Embryonic facial prominence (tissue), 1 donor: ENCODE results near the gene LINGO4.

Experiments used
- DNase-seq: peaks from one replicate; pipeline ENCODE4 v3.0.0-alpha.2; 2016; ENCODE audit errors: extremely low spot score

The LINGO4 gene

DNA sequence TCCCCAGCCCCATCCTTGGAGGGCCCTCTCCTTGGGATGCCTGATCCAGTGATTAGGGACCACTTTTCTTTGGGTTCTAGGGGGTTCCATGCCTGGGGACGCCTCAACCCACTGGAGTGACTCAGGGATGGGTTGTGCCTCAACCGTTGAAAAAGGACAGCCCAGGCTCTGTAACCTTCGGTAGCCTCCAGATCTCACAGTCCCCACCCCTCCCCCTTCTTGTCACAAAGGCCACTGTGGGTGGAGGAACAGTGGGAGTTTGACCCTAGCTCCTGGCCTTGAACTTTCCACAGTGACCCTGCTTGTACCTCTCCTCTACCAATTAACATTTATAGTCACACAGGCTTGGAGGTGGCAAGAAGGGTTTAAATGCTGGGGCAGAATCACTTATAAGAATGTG, 29.0 kb upstream of the LINGO4 start:
- DNase-seq, result no peak

DNA sequence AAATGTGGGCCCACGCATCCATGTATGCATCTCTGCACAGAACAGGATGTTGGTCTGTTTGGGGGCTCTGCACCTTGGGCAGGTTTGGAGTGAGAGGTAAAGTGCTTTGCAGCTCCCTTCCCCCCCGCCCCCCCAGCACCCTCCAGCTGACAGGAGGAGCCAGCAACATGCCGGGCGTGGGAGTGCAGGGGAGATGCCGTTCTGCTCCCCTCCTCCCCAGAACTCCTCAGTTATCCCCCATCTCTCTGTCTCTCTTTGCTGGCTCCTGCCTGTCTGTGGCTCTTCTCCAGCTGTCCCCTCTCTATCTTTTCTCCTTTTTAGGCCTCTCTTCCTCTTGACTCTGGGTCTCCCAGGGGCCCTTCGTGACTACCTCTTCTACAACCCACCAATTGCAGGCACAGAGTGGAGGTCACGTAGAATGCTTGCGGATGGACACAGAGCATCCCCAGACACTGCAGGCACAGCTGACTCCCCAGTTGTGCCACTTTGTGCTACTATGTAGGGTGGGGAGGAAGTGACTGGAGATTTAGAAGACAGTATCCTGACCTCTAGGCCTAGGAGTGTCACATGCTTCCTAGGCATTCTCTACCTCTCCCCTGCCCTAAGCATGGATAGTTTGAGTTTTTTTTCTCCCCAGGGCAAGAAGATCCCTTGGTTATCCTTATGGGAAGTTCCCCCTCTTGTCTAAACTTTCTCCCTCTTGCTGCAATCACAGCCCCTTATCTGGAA, 28.1 kb upstream of the LINGO4 start:
- DNase-seq, result no peak

DNA sequence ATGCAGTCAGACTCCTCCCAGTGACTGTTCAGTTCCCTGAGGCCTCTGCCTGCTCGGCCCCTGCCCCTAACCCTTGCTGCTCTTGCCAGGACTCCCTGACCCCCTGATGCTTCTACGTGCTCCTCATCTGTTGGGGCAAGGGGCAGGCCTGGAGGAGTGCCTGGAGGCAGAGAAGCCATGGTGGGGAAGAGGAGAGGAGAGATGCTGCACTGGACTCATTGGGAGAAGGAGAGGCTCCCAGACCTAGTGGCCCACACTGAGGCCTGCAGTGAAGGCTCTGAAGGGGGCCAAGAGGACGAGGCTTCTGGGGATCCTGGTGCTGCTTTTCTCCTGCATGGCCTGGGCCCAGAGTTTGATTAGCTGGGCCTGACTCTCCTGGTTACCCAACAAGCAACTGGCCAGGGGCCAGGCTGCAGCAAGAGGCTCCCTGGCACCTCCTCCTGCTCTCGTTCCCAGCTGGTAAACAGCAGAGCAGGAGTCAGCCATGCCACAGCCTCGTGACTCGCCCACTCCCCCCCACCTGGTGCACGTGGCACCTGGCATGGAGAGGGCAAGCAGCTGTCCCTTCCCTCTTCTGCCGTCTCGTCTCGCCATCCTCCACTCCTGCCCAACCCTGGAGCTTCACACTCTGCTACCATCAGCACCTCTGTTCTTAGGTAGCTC, 27.2 kb upstream of the LINGO4 start:
- DNase-seq, result no peak

DNA sequence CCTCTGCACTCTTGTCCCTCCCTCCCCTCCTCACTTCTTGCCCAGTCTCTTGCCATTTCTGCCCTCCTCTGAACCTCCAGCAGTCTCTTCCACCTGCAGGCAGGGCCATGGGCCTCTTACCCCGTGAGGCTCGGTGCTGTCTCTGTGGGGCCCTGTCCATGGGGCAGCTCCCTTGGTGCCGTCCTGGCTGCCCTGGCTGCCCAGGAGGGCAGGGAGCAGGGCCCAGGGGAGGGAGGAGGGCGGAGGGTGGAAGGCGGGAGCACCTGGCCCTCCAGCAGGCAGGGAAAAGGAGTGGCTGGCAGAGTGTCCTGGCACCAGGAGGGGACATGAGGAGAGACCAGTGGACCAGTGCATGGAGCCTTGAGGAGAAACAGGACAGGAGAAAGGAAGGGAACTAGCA, 26.4 kb upstream of the LINGO4 start, which contains the start of gene RORC:
Gene RORC (minus strand): TSS at position 198 of the 400 bp plus-strand sequence. CDS start 38 bp downstream, at position 160.
- DNase-seq, result no peak

DNA sequence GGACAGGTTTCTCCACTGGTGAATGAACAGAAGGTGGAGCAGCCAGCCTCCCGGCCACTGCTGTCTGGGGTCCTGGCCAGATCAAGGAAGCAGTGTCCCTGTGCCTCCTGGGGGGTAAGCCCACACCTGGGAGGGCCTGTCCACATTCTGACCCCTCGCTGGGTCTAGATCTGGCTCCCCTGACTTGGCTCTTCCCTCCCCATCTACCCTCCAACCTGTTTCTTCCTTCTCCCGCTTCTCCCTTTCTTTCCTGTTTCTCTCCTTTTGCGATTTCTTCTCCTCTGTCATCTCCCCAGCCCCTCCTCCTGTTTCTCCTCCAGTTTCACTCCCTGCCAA, 26.0 kb upstream of the LINGO4 start:
- DNase-seq, result no peak

DNA sequence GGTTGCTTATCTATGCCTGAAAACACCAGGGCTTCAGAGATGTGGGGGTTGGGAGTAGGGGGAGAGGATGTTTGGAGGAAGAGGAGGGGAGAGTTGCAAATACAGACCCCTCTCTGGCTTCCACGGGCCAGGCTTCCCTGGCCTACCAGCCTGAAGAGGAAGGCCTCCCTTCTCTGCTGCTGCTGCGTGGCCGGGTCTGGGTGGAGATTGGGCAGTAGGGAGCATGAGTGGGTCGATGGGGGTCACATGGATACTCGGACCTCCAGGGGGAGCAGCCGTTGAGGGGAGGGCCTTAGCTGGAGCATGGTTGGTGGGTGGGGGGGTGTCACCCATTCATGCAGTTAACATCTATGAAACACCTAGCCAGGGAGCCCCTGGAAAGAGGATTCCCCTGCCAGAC, 24.8 kb upstream of the LINGO4 start:
- DNase-seq, result no peak

DNA sequence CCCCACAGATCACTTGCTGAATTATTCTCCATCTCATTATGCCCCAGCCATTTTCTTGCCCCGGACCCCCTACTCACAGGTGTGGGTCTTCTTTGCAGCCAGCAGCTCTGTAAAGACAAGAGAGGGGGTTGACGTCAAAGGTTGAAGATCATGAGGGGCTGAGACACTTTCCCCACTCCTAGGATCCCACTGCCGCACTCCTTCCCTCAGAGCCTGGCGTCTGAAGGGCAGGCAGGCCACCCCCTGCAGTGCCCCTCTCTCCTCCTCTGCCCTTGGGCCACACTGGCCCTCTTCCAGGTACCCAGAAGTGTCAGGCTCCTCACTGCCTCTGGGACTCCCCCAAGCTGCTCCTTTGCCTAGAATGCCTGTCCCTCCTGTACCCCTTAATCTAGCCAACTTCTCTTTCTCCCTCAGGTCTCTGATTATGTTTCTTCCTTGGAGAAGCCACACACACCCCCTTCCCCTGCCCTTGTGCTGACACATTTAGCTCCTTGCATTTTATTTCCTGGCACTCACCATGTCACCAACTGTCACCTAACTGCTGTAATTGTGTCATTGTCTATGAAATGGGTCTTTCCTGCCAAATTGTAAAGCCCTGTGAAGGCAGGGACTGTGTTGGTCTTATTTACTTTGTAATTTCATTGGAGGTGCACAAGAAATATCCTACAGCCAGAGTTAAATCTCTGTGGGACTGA, 24.3 kb upstream of the LINGO4 start:
- no peak for DNase-seq

DNA sequence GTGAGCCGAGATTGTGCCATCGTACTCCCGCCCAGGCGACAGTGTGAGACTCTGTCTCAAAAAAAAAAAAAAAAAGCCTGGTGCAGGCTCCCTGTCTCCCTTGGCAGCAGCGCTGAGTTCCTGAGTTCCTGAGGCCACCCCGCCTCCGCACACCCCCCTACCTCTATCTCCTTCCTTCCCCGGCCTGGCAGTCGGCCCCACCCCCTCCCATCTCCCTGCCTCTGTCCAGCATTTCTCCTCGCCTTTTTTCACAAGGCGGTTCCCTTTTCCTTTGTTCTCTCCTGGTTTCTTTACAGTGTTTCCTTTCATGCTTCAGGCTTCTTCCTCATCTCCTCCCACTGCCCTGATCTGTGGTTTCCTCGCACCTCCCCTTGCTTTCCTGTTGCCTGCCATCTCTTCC, 23.7 kb upstream of the LINGO4 start:
- DNase-seq, result no peak

DNA sequence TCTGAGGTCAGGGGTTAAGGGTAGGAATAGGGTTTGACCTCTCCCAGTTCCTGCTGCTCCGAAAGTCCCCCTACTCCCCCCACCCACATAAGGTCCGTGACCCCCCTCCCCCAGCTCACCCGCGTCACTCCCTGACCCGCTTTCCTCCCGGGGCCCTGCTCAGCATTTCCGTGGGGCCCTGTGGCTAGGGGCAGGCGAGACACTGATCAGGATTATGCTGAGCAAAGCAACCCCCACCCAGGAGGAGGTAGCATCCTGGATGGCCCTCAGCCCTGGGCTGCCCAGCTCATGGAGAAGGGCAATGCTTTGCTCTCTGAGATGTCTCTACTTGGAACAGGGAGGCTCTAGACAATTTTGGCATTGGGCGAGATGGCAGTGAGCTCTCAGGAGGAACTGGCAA, 22.6 kb upstream of the LINGO4 start:
- no peak for DNase-seq

DNA sequence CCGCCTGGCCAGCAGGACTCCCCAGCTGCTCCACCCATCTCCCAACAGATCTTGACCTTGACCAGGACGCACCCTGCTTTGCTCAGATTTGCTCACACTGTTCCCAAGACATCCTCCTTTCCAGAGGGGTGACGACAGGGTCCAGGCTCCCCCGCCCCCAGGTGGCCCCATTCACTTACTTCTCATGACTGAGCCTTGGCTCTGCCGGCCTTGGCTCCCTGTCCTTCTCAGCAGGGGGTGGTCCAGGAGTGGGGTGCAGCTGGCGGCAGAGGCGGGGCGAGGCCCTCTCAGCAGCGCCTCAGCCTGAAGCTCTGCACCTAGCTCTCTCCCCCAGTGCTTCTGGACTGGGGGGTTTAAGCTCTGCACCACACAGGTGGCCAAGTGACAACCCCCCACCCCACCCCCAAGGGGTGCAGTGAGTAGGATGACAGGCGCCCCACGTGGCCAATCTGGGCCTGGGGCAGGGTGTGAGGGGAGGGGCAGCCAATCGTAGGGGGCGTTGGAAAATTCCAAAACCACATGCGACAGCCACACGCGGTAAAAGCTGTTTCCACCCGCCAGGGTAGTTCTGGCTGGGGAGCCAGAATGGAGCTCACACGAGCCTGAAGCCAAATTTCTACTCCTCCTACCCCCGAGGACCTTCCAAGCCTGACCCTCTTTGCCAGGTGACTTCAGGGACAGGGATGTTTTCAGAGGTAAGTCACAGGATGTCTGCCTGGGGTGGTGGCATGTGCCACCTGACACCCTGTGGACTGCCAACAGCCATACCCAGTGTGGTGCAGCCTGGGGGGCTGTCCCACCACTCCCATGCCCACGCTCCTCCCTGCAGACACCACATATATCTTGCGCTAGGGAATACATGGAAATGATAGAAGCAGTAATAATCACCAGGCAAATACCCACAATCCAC, 20.8 kb upstream of the LINGO4 start:
- no peak for DNase-seq

DNA sequence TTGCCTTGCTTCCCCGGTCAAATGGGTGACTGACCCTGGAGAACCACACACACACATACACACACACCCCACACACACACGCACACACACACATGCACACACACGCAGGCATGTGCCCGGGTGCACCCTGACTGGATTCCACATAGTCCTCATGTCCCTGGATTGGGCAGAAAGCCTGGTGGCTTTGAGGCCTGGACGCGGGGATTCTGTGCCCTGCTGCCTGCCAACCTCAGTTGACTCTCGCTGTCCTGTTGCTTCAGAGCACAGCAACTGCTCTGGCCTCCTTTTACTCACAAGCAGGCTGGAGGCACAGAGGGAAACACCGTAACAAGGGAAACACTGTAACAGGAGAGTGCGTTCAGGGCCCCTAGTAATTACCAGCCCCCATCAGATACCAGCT, 20.0 kb upstream of the LINGO4 start:
- no peak for DNase-seq

DNA sequence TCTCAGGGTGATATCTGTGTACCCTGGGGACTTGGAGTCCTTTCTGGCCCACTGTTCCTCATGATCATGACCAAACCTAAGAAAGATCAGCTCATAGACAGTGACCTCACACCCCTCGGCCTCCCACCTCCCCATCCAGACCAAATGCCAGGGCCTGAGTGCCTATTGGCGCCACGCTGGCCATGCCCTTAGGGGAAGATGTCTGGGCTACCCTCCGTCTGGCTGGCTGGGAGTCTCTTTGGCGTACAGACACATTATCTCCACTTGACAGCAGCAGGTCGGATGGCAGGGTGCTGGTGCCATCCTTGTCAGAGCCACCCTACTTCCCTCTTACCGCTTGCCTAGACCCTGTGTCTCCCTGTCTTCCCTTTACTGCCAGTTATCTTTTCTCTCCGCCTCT, 18.0 kb upstream of the LINGO4 start:
- no peak for DNase-seq

DNA sequence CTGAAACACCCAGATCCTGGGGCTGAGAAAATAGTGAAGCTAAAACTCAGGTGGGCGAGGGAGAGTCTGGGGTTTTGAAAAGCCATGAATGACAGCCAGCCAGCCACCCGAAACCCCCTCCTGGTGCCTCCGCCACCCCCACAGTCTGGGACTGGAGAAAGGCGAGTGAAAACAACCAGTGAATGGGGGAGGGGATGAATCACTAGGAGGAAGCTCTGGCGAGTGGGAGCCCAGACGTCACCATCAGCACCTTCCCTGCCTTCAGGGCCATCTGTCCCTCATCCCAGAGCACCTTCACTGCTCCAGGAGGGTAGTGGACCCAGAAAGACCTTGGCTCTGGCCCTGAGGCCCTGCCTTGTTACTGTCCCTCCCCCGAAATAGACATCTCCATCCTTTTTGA, 17.2 kb upstream of the LINGO4 start:
- DNase-seq, result no peak

DNA sequence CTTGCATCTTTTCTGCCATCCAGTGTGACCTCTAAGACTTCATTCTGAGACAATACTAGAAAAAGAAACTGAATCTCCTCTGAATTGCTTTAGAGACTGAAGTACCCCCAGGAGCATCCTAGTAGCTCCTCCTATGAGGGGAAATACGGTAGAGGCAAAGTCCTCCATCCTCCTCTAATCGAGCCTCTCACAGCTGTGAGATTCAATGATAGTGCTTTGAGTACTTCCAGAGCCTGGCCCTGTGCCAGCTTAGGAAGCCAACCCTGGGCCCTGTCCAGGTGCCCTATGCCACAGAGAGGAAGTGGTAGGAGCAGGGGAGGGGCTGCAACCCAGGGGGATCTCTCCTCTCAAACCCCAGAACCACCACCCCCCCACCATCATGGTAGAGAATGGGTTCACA, 15.7 kb upstream of the LINGO4 start:
- no peak for DNase-seq

DNA sequence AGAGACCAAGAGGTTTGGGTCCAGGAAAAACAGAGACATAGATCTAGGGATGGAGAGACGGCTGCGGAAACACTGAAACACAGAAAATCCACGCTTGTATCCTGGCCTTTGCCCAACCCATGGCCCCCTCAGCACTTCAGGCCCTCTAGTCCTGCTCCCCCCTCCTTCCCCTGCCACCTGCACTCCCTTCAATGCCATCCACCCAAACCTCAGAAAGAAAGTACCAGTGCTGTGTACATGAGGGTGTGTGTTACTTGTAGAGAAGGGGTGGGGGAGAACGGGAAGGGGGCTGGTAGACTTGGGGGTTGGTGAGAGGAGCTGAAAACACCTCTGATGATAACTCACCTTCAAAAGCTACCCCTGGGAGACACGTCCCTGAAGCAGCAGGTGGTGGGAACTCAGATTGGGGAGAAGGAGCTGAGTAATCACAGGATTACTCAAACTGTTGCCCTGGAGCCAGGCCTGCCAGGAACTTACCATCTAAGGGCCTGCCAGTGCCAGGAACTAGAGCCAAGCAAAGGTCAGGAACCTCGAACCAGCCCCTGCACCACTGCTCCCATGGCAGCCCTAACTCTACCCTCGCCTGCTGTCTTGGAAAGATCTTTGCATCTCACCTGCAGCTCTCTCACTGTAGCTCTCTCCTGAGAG, 14.9 kb upstream of the LINGO4 start:
- no peak for DNase-seq

DNA sequence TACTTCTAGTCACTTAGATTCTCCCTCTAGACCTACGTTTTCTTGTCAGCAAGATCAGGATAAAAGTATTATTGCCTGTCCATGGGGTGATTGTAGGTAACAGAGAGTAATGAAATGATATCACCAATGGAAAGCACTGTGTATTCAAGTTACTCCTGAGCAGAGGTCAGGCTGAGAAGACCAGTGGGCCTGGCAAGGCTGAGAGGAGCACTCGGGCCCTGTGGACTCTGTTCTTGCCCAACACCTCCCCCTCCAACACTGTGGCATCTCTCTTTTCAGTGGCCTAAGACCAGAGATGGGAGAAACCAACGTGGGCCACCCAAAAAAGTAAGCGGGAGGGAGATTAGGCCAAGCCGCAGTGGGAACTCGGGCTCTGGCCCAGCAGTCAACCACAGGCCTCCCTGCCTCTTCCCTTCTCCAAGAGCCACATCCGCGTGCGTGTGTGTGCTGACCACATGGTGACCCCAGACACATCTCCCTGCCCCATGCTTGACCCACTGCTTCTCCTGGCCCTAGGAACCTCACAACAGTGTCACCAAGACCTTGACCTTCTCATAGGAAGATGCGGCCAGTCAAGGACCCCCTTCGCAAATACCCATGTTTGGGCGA, 14.1 kb upstream of the LINGO4 start:
- no peak for DNase-seq

DNA sequence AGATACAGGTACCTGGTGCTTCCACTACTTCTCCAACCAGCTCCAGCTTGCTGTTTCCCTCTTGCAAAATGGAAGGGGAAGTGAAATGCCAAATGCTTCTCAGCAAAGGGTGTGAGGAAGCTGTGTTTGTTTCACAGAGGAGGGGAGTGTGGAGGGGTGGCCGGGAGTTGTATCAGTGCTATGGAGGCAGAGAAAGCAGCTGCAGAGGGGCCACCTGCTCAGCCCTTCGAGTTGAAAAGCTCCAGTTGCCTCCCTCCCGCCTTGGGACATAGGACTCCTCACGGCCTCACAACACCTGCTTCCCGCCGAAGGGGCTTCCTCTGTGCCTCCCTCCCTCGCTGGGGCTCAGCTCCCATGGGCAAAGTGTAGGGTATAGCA, 12.1 kb upstream of the LINGO4 start:
- DNase-seq, result no peak

DNA sequence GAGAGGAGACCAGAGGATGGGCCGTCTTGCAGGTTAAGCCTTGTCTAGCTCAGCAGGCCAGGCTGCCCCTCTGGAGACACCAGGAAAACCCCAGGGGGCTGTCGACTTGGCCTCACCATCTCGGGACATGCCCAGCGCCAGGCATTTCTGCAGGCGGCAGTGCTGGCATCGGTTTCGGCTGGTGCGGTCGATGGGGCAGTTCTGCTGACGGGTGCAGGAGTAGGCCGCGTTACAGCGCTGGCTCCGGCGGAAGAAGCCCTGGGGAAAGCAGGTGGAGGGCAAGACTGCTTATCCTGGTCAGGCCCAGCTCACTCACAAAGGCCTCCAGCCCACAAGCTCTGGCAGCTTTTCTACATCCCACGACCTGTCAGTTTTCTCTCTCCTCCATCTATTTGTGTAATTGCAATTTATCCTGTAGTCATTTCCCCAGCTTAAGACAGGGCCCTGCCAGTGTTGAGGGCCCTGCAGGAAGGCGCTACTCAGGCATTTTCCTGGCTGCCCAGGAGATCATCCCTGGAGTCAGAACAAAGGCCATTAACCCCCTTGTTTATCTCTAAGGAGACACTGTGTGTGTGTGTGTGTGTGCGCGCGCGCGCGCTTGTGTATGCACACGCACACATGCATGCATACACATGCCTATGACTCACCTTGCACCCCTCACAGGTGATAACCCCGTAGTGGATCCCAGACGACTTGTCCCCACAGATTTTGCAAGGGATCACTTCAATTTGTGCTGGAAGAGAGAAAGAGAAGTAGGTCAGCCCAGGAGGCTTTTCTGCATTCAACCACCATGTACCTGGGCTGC, 11.5 kb upstream of the LINGO4 start:
- DNase-seq, result no peak

DNA sequence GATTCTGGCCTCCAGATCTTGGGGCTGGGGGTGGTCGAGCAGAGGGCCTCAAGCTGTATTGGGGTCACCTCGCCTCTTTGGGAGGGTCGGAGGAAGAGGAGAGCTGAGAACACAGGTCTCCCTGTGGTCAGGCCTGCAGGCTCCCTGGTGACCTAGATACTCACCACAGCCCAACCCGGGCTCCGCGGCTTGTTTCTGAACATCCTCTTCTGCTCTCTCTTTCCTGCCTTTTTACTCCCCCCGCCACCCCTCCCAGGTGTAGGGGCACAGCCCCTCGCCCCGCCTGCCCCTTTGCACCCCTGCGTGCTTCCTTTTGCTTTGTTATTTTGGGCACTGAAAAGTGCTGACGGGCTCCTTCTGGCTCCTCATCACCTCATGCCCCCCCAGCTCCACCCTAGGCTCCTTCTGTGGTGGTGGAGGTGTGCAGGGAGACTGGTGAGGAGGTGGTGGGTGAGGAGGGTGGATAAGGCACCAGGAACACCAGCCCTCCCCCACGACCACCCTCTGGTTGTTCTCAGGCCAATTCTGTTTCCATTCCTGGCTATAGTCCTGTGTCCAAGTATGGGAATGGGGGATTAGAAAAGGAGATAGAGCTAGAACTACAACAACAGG, 10.6 kb upstream of the LINGO4 start:
- DNase-seq, result no peak

DNA sequence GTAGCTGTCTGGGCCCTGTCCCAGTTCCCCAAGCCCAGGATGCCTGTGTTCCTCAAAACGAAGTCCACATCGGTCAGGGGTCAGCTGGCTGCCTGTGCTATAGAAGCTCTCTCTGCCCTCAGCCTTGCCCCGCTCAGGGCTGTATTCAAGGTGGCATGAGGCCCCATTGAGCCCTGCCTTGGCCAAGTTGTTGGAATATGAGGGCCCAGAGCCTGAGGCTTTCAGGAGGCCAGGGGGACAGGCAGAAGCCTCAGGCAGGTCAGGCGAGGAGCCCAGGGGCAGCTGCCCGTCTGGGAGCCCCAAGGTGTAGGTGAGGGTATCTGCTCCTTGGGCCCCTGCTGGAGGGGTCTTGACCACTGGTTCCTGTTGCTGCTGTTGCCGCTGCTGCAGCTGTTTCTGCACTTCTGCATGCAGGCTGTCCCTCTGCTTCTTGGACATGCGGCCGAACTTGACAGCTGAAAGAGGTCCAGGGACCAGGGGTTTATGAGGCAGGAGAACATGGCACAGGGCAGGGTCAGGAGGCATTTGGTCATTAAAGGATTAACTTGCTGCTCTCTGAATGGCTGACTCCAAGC, 9.8 kb upstream of the LINGO4 start:
- no peak for DNase-seq
